CD4-positive, alpha-beta T cell (primary cell): ENCODE data around the gene ARHGAP26. TPM values are rescaled to one million over a fixed set of nuclear protein-coding genes. Genes with fewer than 3 reads are reported as not detected.

ENCODE experiments used
- ATAC-seq: fragments of 200-7000 bp; cut with Tn5 transposase; one replicate; pipeline ENCODE4 v1.10.0; 2022; ENCODE audit warnings: mild to moderate bottlenecking; ENCODE audit not compliant: poor library complexity
- CTCF ChIA-PET: fragments of 350-600 bp; sonication (Branson Sonifier 250); formaldehyde crosslinking; loops from one replicate; lab custom pipeline; 2021; ENCODE audit warnings: antibody characterized with exemption, inconsistent platforms; lab: Charles Lee
- POLR2A ChIA-PET: fragments of 350-600 bp; sonication (Branson Sonifier 250); formaldehyde crosslinking; loops from one replicate; lab custom pipeline; 2021; ENCODE audit warnings: antibody characterized with exemption, inconsistent platforms; lab: Charles Lee
- DNase-seq, 14 experiments: peaks; one replicate each; pipeline ENCODE4 v3.0.0-alpha.2; 2013 to 2020; ENCODE audit warnings: mixed read lengths in 2 of 14
- H3K27ac ChIP-seq, 2 donors: one replicate each; pipeline versions ENCODE4 v1.5.1 to v1.7.0; 2013; ENCODE audit warnings: low read length in 2 of 2, low read depth in 1 of 2, mild to moderate bottlenecking in 1 of 2
- H3K27me3 ChIP-seq, 2 experiments: 1 replicate in 1 of 2; 2 replicates in 1 of 2; pipeline versions ENCODE4 v1.6.1 to v1.7.0; 2013; ENCODE audit warnings: low read length in 2 of 2, control low read depth in 1 of 2, mild to moderate bottlenecking in 1 of 2, moderate library complexity in 1 of 2; ENCODE audit not compliant: insufficient read depth in 2 of 2, control insufficient read depth in 1 of 2
- H3K36me3 ChIP-seq: one replicate; pipeline ENCODE4 v1.6.1; 2013; ENCODE audit warnings: low read length, control low read depth; ENCODE audit not compliant: insufficient read depth
- H3K4me1 ChIP-seq: one replicate; pipeline ENCODE4 v1.6.1; 2013; ENCODE audit warnings: low read length, control low read depth; ENCODE audit not compliant: insufficient read depth
- H3K4me3 ChIP-seq: one replicate; pipeline ENCODE4 v1.5.1; 2013; ENCODE audit warnings: mild to moderate bottlenecking, low read length, moderate library complexity
- H3K9me3 ChIP-seq, 2 experiments: 1 replicate in 1 of 2; 2 replicates in 1 of 2; pipeline versions ENCODE4 v1.6.1 to v1.7.0; 2013; ENCODE audit warnings: low read length in 2 of 2, mild to moderate bottlenecking in 2 of 2, control low read depth in 1 of 2, moderate library complexity in 1 of 2; ENCODE audit not compliant: control insufficient read depth in 1 of 2, insufficient read depth in 1 of 2
- H3K27ac Mint-ChIP-seq: one replicate; pipeline ENCODE4 v1.8.0; 2020; ENCODE audit warnings: mixed read lengths
- H3K27me3 Mint-ChIP-seq: one replicate; pipeline ENCODE4 v1.8.0; 2021; ENCODE audit warnings: mixed read lengths
- H3K36me3 Mint-ChIP-seq: one replicate; pipeline ENCODE4 v1.8.0; 2021; ENCODE audit warnings: low read depth, mixed read lengths
- H3K4me1 Mint-ChIP-seq: one replicate; pipeline ENCODE4 v1.8.0; 2021; ENCODE audit warnings: low read depth, mixed read lengths
- H3K4me3 Mint-ChIP-seq: one replicate; pipeline ENCODE4 v1.8.0; 2020; ENCODE audit warnings: mild to moderate bottlenecking, mixed read lengths
- H3K9me3 Mint-ChIP-seq: one replicate; pipeline ENCODE4 v1.8.0; 2020; ENCODE audit warnings: mixed read lengths
- CTCF ChIP-seq: fragments of 200-600 bp; IDR thresholded peaks from one replicate; pipeline ENCODE4 v1.8.0; 2022; ENCODE audit warnings: antibody characterized with exemption, mild to moderate bottlenecking
- intact Hi-C, 2 experiments: fragments of 100-400 bp; cut with DNase I in 1 of 2; cut with micrococcal nuclease in 1 of 2; formaldehyde crosslinking; loops; one replicate each; pipeline versions ENCODE4 v1.15.1 to v1.9.0; 2023 to 2025; cut with DNase I, micrococcal nuclease
- total RNA-seq, 174 experiments: library from RNA in 2 of 174; stranded (reverse) in 2 of 174; gene quantifications; one replicate each; pipeline ENCODE4 v1.2.3 and lab custom pipeline; 2021 to 2026

Gene ARHGAP26
- total RNA-seq, 2 experiments from 2014 or later: 24.9 to 27.3 TPM

DNA sequence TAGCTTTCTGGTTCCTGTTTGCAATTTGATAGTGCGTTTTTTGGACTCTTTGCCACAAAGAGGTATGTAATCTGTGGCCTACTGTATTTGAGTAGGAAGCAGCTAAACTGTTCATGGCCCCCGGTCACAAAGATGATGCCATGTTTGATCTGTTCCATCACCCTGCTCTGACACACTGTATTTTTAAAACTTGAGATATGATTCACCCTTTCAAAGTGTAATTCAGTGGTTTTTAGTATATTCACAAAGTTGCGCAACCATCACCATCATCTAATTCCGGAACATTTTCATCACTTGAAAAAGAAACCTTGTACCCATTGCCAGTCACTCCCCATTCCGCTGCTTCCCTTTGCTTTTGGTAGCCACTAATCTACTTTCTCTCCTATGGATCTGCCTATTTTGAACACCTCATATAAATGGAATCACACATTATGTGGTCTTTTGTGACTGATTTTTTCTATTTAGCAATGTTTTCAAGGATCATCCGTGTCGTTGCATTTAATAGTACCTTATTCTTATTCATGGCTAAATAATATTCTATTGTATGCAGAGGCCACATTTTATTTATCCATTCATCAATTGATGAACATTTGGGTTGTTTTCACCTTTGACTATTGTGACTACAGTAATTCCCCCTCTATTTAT is 491.7 kb downstream of the ARHGAP26 start:
- Mint-ChIP-seq H3K27ac (no peak overlapping the region), H3K9me3 (peaks cover 4% of the 10 kb centered on the region), H3K4me3 (no peak overlapping the region), H3K27me3 (no peaks in the 10 kb centered on the region), H3K4me1 (no peaks in the 10 kb centered on the region), H3K36me3 (peaks cover 4% of the 10 kb centered on the region)
- intact Hi-C loops: no loop called here
- H3K9me3 ChIP-seq: no peaks in the 10 kb centered on the region
- H3K27me3 ChIP-seq: no peaks in the 10 kb centered on the region
- H3K4me3 ChIP-seq: no peak overlapping the region
- CTCF ChIA-PET: no interaction called here
- peak in 3 of 14 experiments; percentile 2 to 50 (median 36) for DNase-seq
- no peak for ATAC-seq
- H3K4me1 ChIP-seq: no peaks in the 10 kb centered on the region
- H3K27ac ChIP-seq: no peak overlapping the region
- H3K36me3 ChIP-seq: no peaks in the 10 kb centered on the region
- TF ChIP-seq CTCF: no peak
- POLR2A ChIA-PET: no interaction called here

DNA sequence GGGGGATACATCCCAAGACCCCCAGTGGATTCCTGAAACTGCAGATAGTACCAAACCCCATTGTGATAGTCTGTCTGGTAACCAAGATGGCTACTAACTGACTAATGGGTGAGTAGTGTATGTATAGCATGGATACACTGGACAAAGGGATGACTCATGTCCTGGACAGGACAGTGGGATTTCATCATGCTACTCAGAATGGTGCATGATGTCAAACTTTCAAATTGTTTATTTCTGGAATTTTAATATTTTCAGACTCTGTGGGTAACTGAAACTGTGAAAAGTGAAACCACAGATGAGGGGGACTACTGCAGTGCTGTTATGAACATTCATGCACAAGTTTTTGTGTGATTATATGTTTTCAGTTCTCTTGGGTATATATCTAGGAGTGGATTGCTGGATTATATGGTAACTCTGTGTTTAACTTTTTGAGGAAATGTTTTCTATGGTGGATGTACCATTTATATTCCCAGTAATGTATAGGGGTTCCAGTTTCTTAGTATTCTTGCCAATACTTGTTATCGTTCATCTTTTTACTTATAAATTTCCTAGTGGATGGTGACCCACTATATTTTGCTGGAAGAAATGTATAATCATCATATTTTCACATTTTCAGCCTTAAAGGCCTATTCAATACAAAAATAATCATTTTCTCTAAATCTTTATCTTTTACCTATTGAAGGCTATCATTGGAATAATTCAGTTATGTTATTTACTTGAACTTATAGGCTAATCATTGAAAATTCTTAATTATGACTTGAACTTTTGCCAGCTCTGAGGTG is 492.4 kb downstream of the ARHGAP26 start:
- no peak overlapping the region for H3K27ac Mint-ChIP-seq
- no peaks in the 10 kb centered on the region for H3K27me3 Mint-ChIP-seq
- H3K9me3 Mint-ChIP-seq: peaks cover 6% of the 10 kb centered on the region
- Histone ChIP-seq H3K9me3 (peaks cover 0 to 2% of the 10 kb centered on the region in 2 experiments), H3K36me3 (no peaks in the 10 kb centered on the region), H3K4me3 (no peak overlapping the region), H3K27ac (no peak overlapping the region), H3K27me3 (no peaks in the 10 kb centered on the region), H3K4me1 (no peaks in the 10 kb centered on the region)
- TF ChIP-seq CTCF: no peak
- H3K36me3 Mint-ChIP-seq: peaks cover 4% of the 10 kb centered on the region
- intact Hi-C loops: no loop called here
- ATAC-seq (no peak), DNase-seq (peak in 2 of 14 experiments; percentile 36 to 50)
- ChIA-PET POLR2A (no interaction called here), CTCF (no interaction called here)
- H3K4me3 Mint-ChIP-seq: no peak overlapping the region
- H3K4me1 Mint-ChIP-seq: no peaks in the 10 kb centered on the region

DNA sequence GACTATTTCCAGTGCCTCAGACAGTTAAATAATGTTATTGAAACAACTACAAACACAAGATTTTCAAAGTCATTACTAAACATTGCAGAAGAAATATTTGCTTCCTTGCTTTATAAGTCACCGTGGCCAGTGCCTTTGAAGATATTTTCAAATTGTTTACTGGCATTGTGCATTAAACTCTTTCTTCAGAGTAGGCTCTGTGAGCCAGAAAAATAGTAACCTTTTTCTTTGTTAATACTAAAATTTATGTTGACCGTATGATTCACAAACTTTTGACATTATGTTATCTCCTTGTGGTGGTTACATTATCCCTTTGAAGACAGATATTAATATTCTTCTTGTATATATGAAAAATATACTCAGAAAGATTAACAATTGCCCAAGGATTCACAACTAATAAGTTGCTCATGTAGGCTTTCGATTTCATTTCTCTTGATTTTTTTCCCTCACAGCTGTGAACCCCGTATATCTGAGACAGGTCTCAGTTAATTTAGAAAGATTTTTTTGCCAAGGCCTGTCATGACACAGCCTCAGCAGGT is 493.2 kb downstream of the ARHGAP26 start:
- Histone ChIP-seq H3K4me1 (no peaks in the 10 kb centered on the region), H3K36me3 (no peaks in the 10 kb centered on the region), H3K27me3 (no peaks in the 10 kb centered on the region), H3K4me3 (no peak overlapping the region), H3K9me3 (peaks cover 0 to 7% of the 10 kb centered on the region in 2 experiments), H3K27ac (no peak overlapping the region)
- Mint-ChIP-seq H3K4me3 (no peak overlapping the region), H3K36me3 (peaks cover 4% of the 10 kb centered on the region), H3K27ac (no peak overlapping the region), H3K4me1 (no peaks in the 10 kb centered on the region), H3K27me3 (no peaks in the 10 kb centered on the region), H3K9me3 (peaks cover 10% of the 10 kb centered on the region)
- no peak for TF ChIP-seq CTCF
- DNase-seq: no peak
- intact Hi-C loops: no loop called here
- CTCF ChIA-PET: no interaction called here
- POLR2A ChIA-PET: no interaction called here
- no peak for ATAC-seq
